Upper lobe of left lung (tissue), 4 donors: ENCODE measurements around the gene POC1B.

Experiments
- CTCF ChIP-seq, 6 experiments: fragments of 450-650 bp in 4 of 6; fragments of 200-600 bp in 2 of 6; sonication (generic) in 2 of 6; IDR thresholded peaks; one replicate each; pipeline ENCODE4 v1.5.1; 2016 to 2019; ENCODE audit warnings: antibody characterized with exemption in 6 of 6
- POLR2A ChIP-seq, 4 donors: fragments of 450-650 bp; IDR thresholded peaks; one replicate each; pipeline ENCODE4 v1.5.1; 2016 to 2017; ENCODE audit warnings: antibody characterized with exemption in 4 of 4, mild to moderate bottlenecking in 2 of 4
- POLR2AphosphoS5 ChIP-seq, 2 donors: sonication (generic); formaldehyde crosslinking; IDR thresholded peaks; one replicate each; pipeline ENCODE4 v1.5.1; 2017; ENCODE audit warnings: antibody characterized with exemption in 2 of 2

GRCh38 chr12:89571491-89572195, 45.8 kb upstream of the POC1B start:
- TF ChIP-seq POLR2A (IDR thresholded peaks at IDR 0.05) (no peak), POLR2AphosphoS5 (IDR thresholded peaks at IDR 0.05) (no peak), CTCF (IDR thresholded peaks at IDR 0.05) (no peak)
